Cardiac muscle cell (in vitro differentiated cells and primary cell): ENCODE measurements around the gene ITGA2B. TPM values are rescaled to one million over a fixed set of nuclear protein-coding genes. Genes with fewer than 3 reads are reported as not detected.

Source experiments
- DNase-seq, 2 donors: peaks; one replicate each; pipeline versions ENCODE4 v3.0.0 to v3.0.0-alpha.2; 2010 to 2017; ENCODE audit warnings: low read depth in 1 of 2, low spot score in 1 of 2
- H3K27ac ChIP-seq: fragments of 200-600 bp; sonication (generic); 2 replicates; pipeline ENCODE4 v1.5.1; 2016
- H3K27me3 ChIP-seq: fragments of 200-600 bp; sonication (generic); 2 replicates; pipeline ENCODE4 v1.6.0; 2016; ENCODE audit warnings: control low read depth
- H3K36me3 ChIP-seq: fragments of 200-600 bp; sonication (generic); 2 replicates; pipeline ENCODE4 v1.5.1; 2016; ENCODE audit warnings: control low read depth
- H3K4me1 ChIP-seq: fragments of 200-600 bp; sonication (generic); 2 replicates; pipeline ENCODE4 v1.8.1; 2017; ENCODE audit warnings: low read depth, mild to moderate bottlenecking, mixed run types
- H3K4me3 ChIP-seq: fragments of 200-600 bp; sonication (generic); 2 replicates; pipeline ENCODE4 v1.5.1; 2016; ENCODE audit warnings: mild to moderate bottlenecking
- H3K9me3 ChIP-seq: fragments of 200-600 bp; sonication (generic); 2 replicates; pipeline ENCODE4 v1.5.1; 2017; ENCODE audit warnings: low read depth, mild to moderate bottlenecking, control low read depth
- polyA plus RNA-seq: library from polyadenylated mRNA; unstranded; fragments of >200 nt; fragmentation: Nextera tagmentation; extraction: Ambion mirVana; gene quantifications from 2 replicates; pipeline ENCODE4 v1.2.1, GENCODE V29; 2016
- total RNA-seq: library from RNA; depleted of rRNA; stranded (reverse); fragments of >200 nt; gene quantifications from 2 replicates; pipeline ENCODE4 v1.2.3, GENCODE V29; 2016
- TF ChIP-seq, protein P1 (sequence below): IDR thresholded peaks from 2 replicates; pipeline ENCODE4 v1.5.1; 2012; ENCODE audit warnings: low read depth, mild to moderate bottlenecking, low read length

ITGA2B gene
- total and polyA plus RNA-seq, 2 experiments from 2014 or later, result 0.56 to 11.0 TPM

DNA sequence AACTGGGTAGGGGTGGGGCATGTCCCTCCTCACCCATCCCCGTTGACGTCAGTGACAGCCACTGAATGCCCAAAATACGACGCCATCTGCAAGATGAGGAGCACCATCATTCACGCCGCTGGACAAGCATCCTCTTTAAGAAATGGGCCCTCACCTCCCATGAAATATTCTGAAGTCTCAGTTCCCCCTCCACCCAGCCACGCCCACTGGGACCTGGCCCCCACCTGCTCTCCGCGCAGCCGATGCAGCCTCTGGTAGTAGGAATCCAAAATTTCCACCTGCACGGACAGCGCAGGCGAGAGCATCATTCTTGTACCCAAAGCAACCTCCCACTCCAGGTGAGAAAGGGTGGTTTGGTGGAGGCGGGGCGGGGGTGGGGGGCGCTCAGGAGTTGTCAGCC, 5.6 kb downstream of the ITGA2B start:
- H3K27ac ChIP-seq, result no peak overlapping the region
- TF ChIP-seq, protein P1, sequence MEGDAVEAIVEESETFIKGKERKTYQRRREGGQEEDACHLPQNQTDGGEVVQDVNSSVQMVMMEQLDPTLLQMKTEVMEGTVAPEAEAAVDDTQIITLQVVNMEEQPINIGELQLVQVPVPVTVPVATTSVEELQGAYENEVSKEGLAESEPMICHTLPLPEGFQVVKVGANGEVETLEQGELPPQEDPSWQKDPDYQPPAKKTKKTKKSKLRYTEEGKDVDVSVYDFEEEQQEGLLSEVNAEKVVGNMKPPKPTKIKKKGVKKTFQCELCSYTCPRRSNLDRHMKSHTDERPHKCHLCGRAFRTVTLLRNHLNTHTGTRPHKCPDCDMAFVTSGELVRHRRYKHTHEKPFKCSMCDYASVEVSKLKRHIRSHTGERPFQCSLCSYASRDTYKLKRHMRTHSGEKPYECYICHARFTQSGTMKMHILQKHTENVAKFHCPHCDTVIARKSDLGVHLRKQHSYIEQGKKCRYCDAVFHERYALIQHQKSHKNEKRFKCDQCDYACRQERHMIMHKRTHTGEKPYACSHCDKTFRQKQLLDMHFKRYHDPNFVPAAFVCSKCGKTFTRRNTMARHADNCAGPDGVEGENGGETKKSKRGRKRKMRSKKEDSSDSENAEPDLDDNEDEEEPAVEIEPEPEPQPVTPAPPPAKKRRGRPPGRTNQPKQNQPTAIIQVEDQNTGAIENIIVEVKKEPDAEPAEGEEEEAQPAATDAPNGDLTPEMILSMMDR, result no peak
- H3K27me3 ChIP-seq, result peaks cover 32% of the 10 kb centered on the region
- H3K4me1 ChIP-seq, result no peaks in the 10 kb centered on the region
- no peaks in the 10 kb centered on the region for H3K9me3 ChIP-seq
- DNase-seq, result no peak
- H3K4me3 ChIP-seq, result no peak overlapping the region
- H3K36me3 ChIP-seq, result no peaks in the 10 kb centered on the region

DNA sequence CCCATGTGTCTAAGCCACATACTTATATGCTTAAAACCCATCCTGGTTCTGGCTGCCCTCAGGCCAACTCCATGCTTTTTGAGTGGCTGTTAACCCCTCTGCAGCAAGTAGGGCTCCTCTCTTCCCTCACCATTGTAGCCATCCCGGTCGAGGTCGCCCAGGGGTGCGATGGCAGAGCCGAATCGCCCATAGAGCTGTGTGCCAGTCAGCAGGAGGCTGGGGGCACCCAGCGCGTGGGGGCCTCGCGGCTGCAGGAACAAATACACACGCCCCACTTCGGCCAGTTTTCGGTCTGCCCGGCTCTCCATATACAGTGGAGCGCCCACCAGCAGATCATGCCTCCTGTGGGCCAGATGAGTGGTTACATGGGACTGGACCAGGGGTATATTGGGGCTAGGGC, 6.1 kb downstream of the ITGA2B start:
- no peak overlapping the region for H3K27ac ChIP-seq
- H3K36me3 ChIP-seq, result no peaks in the 10 kb centered on the region
- no peaks in the 10 kb centered on the region for H3K9me3 ChIP-seq
- H3K4me3 ChIP-seq, result no peak overlapping the region
- H3K4me1 ChIP-seq, result no peaks in the 10 kb centered on the region
- TF ChIP-seq, protein P1, result no peak
- no peak for DNase-seq
- peaks cover 32% of the 10 kb centered on the region for H3K27me3 ChIP-seq

DNA sequence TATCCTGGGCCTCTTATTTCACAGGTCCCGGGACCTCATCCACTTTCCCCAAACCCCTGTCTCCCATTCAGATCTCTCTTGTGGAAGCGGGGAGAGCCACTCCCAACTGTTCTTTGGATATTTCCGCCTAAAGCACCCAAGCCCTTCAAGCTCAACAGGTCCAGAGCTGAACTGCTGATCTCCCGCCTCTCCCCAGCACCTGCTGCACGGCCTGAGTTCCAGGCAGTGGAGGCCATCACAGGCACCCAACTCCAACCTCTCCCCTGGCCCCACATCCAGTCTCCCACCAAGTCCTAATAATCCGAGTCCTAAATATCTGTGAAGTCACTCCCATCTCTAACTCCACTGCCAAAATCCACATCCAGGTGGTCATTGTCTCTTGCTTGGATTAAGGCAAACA, 6.5 kb downstream of the ITGA2B start:
- Histone ChIP-seq H3K4me1 (no peaks in the 10 kb centered on the region), H3K27me3 (peaks cover 32% of the 10 kb centered on the region), H3K4me3 (no peak overlapping the region), H3K36me3 (no peaks in the 10 kb centered on the region), H3K9me3 (no peaks in the 10 kb centered on the region), H3K27ac (no peak overlapping the region)
- TF ChIP-seq, protein P1, result no peak
- DNase-seq, result no peak

DNA sequence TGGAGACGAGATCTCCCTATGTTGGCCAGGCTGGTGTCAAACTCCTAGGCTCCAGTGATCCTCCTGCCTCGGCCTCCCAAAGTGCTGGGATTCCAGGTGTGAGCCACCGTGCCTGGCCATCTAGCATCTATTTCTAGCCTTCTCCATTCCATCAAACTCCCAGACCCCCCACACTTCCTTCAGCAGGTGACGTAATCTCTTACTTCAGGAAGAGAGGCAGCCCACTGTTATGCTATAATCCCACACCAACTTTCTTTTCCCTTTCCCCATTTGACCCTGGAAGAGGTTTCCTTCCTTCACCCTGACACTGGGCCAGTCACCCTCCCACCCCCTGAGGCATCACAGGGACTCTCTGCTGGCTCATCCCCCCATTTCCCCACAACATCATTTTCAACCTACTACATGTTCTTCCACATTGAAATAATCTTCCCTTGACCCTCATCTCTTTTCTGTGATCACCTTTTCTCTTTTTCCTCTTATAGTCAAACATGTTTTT, 7.6 kb downstream of the ITGA2B start:
- H3K27ac ChIP-seq, result no peak overlapping the region
- no peaks in the 10 kb centered on the region for H3K36me3 ChIP-seq
- DNase-seq, result no peak
- H3K9me3 ChIP-seq, result no peaks in the 10 kb centered on the region
- H3K4me3 ChIP-seq, result no peak overlapping the region
- peaks cover 32% of the 10 kb centered on the region for H3K27me3 ChIP-seq
- no peaks in the 10 kb centered on the region for H3K4me1 ChIP-seq
- TF ChIP-seq, protein P1, result no peak

DNA sequence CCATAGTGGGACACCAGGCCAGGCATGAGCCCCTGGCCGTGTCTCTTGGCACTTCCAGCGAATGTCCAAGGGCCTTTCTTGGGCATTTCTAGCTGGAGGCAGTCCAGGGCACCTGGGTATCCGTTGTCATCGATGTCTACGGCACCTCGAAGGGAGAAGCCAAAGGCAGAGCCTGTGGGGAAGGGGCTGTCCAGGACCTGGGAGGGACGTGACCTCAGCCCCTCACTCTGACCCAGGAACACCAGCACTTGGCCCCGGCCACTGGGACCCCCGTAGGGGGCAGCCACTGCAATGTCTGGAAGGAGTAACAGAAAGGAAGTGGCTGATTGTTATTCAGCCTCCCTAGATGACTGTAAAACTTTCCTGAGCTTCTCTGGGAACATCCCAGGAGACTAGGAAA, 8.7 kb downstream of the ITGA2B start:
- no peak overlapping the region for H3K4me3 ChIP-seq
- H3K27ac ChIP-seq, result no peak overlapping the region
- no peak for DNase-seq
- no peaks in the 10 kb centered on the region for H3K4me1 ChIP-seq
- no peaks in the 10 kb centered on the region for H3K9me3 ChIP-seq
- peaks cover 26% of the 10 kb centered on the region for H3K27me3 ChIP-seq
- TF ChIP-seq, protein P1, result no peak
- no peaks in the 10 kb centered on the region for H3K36me3 ChIP-seq

DNA sequence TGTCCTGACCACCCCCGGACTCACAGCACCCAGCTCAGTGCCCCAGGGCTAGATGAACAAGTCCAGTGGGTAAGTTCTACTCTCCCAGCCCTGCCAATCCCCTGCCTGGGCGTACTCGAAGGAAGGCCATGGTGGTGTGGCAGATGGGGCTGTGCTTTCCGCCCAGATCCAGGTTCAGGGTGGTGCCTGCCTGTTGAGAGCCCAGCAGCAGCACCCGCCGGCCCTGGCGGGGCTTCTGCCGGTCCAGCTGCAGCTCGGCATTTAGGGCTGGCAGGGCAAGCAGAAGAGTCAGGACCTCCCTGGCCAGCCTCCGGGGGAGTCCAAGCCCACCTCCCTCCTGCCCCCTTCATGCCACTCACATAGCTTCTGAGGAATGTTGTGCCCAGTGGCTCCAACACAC, 9.6 kb downstream of the ITGA2B start:
- no peak overlapping the region for H3K27ac ChIP-seq
- no peak for DNase-seq
- H3K9me3 ChIP-seq, result no peaks in the 10 kb centered on the region
- peaks cover 24% of the 10 kb centered on the region for H3K27me3 ChIP-seq
- H3K4me3 ChIP-seq, result no peak overlapping the region
- TF ChIP-seq, protein P1, result no peak
- no peaks in the 10 kb centered on the region for H3K4me1 ChIP-seq
- no peaks in the 10 kb centered on the region for H3K36me3 ChIP-seq
